HG03025 (cell line): Measurements from ENCODE around the gene AHNAK2.
"Not testable (repeated sequence)": the region's sequence is repeated elsewhere in the genome, so short reads cannot be mapped to it uniquely, and the experiment has no call there.

ENCODE experiments used
- ATAC-seq: cut with Tn5 transposase; IDR thresholded peaks from one replicate; pipeline ENCODE4 v1.9.1; 2021; ENCODE audit warnings: mild to moderate bottlenecking, moderate library complexity; ENCODE audit not compliant: unreplicated experiment, low FRiP score

The AHNAK2 gene

DNA sequence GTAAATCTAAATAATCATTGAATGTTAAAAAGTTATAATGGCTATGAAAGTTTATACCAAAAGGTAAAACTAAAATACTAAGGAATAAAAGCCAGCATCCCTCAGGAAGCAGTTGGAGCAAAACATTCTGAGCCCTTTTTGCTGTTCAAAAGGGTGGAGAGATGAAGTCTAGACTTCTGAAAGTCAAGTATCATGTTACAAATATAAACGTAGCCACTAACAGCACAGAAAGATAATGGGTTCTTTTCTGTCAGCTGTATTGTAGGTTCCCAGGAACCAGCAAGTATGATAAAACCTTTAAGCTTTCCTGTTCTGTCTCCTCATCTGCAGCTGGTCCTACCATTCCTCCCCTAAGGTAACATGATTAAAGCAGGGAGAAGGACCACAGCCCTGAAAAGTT lies 69.9 kb downstream of the AHNAK2 start:
- ATAC-seq, result no peak

DNA sequence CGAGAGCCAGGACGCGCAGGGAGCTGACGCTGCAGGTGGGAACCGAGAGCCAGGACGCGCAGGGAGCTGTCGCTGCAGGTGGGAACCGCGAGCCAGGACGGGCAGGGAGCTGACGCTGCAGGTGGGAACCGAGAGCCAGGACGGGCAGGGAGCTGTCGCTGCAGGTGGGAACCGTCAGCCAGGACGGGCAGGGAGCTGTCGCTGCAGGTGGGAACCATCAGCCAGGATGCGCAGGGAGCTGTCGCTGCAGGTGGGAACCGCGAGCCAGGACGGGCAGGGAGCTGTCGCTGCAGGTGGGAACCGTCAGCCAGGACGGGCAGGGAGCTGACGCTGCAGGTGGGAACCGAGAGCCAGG lies 72.6 kb downstream of the AHNAK2 start:
- not testable (repeated sequence) for ATAC-seq

DNA sequence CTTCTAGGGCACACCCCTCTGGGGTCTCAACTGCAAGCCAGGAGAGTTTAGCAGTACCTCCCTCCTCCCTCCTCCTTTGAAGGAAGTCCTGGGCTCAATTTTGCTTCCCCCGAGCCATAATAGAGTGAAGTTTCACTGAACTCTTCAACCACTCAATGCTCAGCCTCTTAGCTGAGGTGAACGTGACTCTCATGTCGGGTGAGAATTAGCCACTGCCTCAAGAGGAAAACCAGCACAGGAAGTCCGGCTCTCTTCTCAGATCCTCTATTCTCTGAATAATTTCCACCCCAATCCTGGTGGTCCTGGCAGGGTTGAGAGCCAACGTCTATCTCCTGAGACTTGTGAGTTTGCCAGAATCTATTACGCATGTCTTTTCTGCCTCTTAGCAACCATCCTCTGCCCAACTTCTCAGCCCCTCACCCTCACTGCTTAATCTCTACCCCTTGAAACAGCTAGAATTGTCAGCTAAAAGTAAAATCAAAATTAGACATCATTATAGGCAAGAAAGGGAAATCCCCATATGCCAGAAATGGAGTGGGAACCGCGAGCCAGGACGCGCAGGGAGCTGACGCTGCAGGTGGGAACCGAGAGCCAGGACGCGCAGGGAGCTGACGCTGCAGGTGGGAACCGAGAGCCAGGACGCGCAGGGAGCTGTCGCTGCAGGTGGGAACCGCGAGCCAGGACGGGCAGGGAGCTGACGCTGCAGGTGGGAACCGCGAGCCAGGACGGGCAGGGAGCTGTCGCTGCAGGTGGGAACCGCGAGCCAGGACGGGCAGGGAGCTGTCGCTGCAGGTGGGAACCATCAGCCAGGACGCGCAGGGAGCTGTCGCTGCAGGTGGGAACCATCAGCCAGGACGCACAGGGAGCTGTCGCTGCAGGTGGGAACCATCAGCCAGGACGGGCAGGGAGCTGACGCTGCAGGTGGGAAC lies 73.3 kb downstream of the AHNAK2 start:
- not testable (repeated sequence) for ATAC-seq

DNA sequence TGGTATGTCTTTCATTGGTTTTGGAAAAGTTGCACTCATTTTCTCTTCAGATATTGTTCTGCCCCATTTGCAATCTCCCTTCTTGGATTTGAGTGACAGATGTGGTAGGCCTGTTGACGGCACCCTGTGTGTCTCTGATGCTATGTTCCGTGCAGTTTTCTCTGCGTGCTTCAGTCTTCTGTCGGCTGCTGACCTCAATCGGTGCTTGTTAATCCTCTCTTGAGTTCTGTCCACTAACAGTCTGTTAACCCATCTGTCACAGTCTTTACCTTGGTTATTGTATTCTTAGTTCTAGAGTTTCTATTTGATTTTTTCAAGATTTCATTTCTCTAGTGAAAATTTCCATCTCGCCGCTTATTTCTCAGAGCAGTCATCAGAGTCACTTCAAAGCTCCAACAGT lies 74.2 kb downstream of the AHNAK2 start:
- no peak for ATAC-seq

DNA sequence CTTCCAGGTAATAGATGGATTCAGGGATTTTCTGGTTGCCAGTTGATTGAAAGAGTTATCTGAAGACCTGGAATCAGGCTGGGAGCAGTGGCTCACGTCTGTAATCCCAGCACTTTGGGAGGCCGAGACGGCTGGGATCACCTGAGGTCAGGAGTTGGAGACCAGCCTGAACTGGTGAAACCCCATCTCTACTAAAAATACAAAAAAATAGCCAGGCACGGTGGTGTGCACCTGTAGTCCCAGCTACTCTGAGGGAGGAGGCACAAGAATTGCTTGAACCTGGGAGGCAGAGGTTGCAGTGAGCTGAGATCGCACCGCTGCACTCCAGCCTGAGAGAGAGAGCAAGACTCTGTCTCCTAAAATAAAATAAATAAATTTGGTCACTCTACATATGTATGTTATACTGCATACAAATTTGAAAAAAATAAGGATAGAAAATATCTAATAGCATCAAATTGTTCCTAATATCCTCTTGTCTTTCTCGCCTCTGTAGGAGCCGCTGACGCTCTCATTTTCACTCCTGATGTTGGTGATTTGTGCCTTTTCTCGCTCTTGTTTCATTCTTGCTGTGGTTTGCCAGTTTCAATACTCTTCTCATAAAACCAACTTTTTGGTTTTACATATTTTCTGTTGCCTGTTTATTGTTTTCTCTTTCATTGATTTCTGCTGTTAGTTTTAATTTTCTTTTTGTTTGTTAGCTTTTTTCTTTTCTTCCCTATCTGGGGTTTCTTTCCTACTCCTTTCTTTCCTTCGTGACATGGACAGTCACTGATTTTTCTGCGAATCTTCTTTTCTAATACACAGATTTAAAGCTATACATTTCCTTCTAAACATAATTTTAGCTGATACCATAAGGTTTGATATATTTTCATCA lies 77.3 kb downstream of the AHNAK2 start:
- no peak for ATAC-seq

DNA sequence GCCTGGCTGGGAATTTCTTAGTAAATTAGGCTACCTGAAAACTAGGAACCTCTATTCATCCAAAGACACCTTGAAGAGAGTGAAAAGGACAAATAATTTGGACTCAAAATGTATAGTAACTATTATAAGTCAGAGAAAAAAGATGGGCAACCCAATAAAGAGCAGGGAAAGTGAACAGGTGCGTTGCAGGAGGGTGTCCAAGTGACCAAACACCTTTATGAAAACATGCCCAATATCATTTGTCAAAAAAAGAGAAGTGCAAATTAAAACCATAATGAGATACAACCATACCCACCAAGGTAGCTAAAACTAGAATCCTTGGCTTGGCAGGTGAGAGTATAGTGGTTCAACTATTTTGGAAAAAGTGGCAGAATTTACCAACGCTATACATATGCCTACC lies 78.4 kb downstream of the AHNAK2 start:
- no peak for ATAC-seq

DNA sequence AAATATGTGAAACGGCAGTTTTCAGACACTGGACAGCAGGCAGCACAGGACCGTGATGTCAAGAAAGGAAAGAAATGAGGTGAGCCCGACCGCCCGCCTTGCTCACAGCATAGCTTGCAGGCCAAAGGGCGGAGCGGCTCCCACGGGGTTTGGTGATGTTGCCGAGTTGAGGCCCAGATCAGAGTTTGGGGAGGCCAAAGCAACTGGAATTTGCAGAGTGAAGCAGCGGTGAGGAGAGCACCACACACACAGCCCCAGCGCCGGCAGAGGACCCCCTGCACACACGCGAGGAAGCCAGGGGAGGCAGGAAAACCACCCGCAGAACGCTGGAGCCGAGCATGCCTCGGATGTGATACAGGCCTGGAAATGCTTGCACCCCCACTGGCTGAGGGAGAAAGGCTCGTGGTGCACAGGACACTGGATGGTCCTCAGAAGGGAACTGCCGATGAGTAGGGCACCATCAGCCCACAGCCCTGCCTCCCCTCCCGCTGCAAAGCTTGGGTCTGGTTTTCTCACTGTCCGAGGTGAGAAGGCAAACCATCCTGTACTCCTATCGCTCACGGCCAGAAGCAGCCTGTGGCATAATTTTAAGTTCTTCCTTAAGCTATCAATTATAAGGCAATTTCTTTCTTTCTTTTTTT lies 79.2 kb downstream of the AHNAK2 start:
- no peak for ATAC-seq

DNA sequence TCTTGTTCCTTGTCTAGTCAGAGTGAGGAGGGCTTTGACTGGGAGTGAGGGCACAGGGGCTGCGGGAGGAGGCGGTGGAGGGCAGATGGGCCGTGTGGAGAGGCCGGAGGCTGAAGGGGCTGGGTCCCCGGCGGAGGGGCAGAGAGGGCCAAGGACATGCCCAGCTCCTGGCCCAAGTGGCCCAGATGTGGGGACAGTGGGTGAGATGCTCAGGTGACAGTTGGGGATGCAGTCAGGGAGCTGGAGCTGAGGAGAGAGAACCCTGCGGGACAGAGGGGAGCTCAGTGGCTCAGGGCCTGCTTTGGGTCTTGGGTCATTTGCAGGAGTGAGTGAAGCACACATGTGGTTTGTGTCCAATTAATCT lies 80.0 kb downstream of the AHNAK2 start:
- no peak for ATAC-seq

DNA sequence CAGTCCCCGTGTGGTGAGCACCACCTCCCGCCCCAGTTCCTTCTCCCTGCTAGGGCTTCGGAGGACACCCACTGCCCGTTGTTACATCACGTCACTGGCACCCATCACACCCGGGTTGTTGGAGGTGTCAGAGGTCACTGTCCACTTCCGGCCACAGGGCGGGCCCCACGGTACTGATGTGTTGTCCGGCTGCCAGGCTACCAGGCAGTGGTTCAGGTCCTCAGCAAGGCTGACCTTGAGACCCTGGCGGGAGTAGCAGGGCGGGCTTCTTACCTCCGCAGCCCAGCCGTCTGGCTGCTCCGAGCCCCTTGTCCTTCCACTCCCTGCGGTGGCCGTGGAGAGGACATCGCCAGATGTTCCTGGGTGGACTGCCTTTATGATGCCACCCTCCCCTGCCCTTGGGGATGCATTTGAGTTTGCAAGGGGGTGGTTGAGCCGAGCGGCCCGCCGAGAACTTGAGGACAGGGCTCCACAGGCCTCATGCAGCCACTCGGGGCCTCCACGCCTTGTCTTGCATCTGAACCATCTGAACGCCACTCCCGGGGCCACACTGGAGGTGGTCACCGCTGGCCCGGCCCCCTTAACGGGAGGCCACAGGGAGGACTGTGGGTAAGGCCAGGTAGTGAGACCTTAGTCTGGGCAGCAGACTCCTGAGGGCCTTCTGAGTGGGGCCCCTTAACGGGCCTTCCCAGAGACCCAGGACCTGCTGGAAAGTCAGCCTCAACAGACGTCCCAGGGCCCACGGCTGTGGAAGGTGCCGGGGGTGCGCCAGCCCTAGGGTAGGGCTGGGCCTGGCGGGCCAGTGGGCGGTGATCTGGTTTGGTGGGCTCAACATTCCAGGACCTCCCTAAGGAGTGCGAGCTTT lies 80.6 kb downstream of the AHNAK2 start:
- no peak for ATAC-seq

DNA sequence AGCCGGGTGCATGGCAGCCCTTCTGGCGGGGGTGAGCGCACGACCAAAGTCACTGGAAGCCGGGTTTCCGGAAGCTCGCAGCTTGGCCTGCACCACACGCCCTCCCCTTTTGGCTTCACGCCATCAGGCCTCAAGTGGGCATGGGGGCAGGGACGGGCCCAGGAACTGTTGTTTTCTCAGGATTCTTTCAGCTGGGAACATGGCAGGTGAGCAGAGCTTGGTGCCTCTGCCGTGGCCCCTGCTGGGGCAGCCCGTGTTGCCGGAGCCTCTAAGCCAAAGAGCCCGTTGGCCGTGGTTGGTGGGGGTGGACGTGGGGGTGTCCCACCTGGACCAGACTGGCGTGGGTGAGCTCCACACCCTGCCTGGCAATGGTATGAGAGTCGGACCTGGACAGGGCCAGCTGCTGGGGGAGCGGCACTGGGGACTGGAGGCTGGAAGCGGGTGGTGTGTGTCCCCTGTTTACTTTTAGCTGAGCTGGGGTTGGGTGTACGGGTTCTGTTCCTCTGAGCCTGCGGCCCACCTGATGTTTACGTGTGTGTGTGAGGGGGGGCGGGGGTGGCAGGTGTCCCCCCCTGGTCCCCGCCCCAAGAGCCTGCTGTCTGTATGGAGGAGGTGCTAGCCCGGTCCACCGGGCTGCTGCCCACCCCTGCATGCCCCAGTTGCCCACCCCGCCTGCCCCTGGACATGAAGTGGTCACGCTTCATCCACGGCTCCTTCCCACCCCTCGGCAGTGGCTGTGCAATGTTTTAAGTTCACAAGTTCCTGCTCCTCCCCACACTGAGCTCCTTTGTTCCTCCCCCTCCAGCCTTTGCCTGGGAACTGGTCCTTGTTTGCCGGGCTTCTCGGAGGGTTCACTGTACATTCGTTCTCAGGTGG lies 82.2 kb downstream of the AHNAK2 start:
- no peak for ATAC-seq

DNA sequence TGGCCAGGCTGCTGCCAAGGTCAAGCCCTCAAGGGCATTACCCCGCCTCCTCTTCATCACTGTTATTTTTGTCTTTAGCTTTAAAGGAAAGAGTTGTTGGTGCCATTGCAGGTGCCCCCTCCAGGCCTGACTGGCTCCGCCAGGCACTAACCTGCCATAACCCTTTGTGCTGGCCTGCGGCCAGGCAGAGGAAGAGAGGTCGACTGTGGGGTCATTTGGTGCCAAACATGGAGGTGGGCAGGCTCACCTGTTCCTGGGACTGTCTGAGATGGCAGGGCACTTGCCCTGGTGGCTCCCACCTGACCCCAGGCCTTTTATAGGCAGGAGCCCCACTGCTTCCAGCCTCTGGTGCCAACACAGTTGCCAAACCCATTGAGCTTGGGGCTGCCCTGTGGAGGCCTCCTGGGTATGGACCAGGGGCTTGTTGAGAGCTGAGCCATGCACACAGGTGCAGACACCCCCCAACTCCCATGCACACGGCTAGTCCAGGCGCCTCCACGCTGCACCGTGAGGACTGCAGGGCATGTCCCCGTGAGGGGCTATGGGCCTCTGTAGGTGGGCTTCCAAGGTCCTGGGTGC lies 82.9 kb downstream of the AHNAK2 start:
- ATAC-seq, result no peak

DNA sequence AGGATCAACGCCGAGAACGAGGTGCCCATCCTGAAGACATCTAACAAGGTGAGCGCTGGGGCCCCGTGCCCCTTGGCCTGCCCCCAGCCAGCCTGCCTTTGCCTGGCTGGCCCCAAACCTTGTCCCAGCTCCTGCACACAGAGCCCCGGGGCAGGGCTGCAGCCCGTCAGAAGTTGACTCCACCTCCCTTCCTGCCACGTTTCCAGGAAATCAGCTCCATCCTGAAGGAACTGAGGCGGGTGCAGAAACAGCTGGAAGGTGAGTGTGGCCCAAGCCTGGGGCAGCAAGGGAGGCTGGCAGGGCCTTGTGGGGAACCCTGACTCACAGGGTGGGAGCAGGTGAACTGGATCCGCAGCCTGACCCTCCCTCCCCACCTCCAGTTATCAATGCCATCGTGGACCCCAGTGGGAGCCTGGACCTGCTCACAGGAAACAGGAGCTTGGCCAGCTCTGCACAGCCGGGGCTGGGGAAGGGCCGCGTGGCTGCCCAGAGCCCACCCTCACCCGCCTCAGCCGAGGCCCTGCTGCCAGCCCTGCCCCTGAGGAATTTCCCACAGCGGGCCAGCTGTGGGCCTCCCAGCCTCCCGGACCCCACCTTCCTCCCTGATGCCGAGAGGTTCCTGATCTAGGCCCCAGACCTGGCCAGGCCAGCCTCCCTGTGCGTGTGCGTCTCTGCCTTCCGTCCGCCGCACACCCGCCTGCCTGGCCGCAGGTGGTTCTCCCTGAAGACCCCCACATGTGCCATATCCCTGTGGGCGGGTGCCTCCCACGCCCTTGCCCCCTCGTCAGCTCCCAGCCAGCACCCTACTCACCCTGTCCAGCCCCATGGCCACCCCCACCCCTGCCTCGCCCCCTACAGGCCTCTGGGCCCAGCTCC lies 83.6 kb downstream of the AHNAK2 start:
- ATAC-seq, result no peak

DNA sequence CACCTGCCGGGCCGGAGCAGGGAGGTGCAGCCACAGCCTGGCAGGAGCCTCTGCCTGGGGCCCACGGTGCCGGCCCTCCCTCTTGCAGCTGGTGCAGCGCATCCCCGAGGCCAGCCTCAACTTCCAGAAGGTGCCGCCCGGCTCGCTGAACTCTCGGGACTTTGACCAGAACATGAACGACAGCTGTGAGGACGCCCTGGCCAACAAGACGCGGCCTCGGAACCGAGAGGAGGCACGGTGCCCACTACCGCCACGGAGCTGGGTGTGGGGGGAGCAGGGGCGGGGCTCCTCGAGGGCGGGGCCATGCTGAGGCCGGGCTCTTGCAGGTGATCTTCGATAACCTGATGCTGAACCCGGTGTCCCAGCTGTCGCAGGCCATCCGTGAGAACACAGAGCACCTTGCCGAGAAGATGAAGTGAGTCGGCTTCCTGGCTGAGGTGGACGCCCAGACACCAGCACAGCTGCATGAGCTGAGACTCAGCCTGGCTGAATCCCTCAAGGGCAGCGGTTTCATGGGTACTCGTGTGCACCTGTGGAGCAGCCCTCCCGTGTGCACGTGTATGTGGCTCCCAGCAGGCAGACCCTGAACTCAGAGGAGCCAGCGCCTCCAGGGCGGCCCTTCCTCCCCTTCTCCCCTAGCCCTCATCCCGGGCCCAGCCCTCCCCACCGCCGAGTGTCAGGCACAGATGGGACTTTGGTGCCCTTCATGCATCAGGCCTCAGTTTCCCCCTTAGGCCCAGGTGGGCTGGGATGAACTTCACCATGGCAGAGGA lies 84.6 kb downstream of the AHNAK2 start:
- no peak for ATAC-seq

DNA sequence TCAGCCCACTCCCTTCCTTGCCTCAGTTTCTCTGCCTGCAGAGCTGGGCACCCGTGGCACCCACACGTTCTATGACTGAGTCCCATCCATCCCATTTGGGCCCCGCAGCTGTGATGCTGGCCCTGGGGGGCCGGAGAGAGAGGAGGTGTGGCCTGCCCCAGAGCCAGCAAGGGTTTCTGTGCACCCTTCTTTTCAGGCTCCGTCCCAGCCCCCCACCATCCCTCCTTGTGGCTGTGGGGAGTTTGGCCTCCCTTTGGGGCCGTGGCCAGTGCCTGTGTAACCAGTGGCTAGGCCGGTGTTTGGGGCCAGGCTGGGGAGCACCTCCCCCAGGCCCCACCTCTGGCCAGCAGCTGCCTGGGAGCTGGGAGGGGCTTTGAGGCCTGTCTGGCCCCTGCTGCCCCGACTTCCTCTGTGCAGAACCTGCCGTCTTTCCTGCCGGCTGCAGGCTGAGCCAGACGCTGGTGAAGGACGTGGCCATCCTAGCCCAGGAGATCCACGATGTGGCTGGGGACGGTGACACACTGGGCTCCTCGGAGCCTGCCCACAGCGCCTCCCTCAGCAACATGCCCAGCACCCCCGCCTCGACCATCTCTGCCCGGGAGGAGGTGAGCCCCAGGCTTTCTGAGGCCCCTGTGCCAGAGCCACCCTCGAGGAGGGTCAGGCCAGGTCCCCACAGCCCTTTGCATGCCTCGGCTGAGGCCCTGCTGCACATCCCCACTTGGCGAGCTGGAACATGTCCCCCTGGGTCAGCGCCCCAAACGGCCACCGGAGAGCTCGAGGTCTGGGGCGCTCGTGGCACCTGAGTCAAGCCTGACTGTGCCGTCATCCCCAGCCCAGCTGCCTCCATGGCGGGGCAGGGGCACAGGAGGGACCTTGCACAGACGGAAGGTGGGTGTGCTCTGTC lies 85.4 kb downstream of the AHNAK2 start:
- ATAC-seq, result no peak

DNA sequence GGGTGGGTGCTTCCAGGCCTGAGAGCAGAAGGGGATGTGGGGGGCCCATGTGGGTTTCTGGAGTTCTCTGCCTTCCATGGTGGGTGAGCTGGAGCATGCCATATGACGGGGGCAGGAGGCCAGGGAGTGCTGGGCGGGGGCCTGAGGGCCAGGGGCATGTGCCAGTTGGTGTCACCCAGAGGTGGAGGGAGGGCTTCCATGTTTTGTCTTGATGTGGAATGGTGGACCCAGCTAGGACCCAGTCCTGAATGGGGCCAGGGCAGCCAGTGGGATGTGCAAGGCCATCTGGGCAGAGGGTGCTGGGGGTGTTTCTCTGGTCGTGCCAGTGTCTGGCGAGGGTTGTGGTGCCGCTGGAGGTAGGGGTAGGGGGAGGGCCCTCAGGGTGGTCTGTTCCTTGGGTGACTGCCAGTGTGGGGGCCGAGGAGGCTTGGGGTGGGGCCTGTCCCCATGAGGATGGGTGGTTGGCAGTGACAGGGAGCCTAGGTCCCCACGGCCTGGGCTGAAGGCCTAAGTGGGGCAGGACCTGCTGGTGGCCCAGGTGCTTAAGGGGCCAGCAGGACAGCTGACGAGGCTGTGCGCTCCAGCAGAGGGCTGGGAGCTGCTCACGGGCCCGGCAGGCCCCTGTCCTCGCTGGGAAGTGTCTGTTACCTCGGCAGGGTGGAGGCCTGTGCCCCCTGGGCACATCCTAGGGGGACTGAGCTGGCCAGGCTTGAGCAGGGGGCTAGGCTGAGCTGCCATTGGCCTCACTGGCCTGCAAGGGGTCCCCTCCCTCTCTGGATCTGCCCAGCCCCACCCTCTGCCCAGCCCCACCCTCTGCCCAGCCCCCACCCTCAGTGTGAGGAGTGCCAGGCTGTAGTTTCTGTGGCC lies 86.3 kb downstream of the AHNAK2 start:
- no peak for ATAC-seq
